Neural cell (in vitro differentiated cells): Measurements from ENCODE around the gene KRT40. TPM values are rescaled to one million over a fixed set of nuclear protein-coding genes. Genes with fewer than 3 reads are reported as not detected.

ENCODE experiments used
- H2AFZ ChIP-seq: fragments of 200-600, 300-800 bp; sonication (generic), shearing (Covaris generic); 2 replicates; pipeline ENCODE4 v1.6.0; 2014; ENCODE audit warnings: low read depth, mild to moderate bottlenecking, antibody characterized with exemption, low read length, moderate library complexity
- H3F3A ChIP-seq: fragments of 200-600 bp; shearing (Covaris generic); 2 replicates; pipeline ENCODE4 v1.6.1; 2016; ENCODE audit warnings: mild to moderate bottlenecking, moderate library complexity, mixed read lengths, antibody characterized with exemption, low read length; ENCODE audit not compliant: insufficient read depth, poor library complexity, severe bottlenecking
- H3K27ac ChIP-seq: fragments of 200-600, 300-800 bp; sonication (generic), shearing (Covaris generic); 2 replicates; pipeline ENCODE4 v1.5.1; 2014; ENCODE audit warnings: mild to moderate bottlenecking, low read length, moderate library complexity
- H3K27me3 ChIP-seq: fragments of 300-800, 200-600 bp; sonication (generic), shearing (Covaris generic); 2 replicates; pipeline ENCODE4 v1.6.0; 2014; ENCODE audit warnings: mild to moderate bottlenecking, low read depth, low read length, moderate library complexity; ENCODE audit not compliant: insufficient read depth
- H3K36me3 ChIP-seq: fragments of 300-800, 200-600 bp; sonication (generic), shearing (Covaris generic); 2 replicates; pipeline ENCODE4 v1.5.1; 2014; ENCODE audit warnings: mild to moderate bottlenecking, antibody characterized with exemption, low read length, moderate library complexity; ENCODE audit not compliant: insufficient read depth
- H3K4me2 ChIP-seq: fragments of 300-800, 200-600 bp; sonication (generic), shearing (Covaris generic); 2 replicates; pipeline ENCODE4 v1.6.0; 2014; ENCODE audit warnings: mild to moderate bottlenecking, low read length
- H3K4me3 ChIP-seq: fragments of 300-800, 200-600 bp; sonication (generic), shearing (Covaris generic); 2 replicates; pipeline ENCODE4 v1.5.1; 2014; ENCODE audit warnings: mild to moderate bottlenecking, low read length, moderate library complexity
- H3K79me2 ChIP-seq: fragments of 200-600 bp; shearing (Covaris generic); replicated peaks from 2 replicates; pipeline ENCODE4 v1.6.0; 2014; ENCODE audit warnings: mild to moderate bottlenecking, low read length, moderate library complexity; ENCODE audit not compliant: insufficient read depth
- H3K9ac ChIP-seq: fragments of 300-800, 200-600 bp; sonication (generic), shearing (Covaris generic); 2 replicates; pipeline ENCODE4 v1.6.1; 2016; ENCODE audit warnings: mild to moderate bottlenecking, low read length, mixed read lengths
- H3K9me2 ChIP-seq: fragments of 200-600 bp; shearing (Covaris generic); 2 replicates; pipeline ENCODE4 v1.6.1; 2016; ENCODE audit warnings: mild to moderate bottlenecking, low read length, mixed read lengths; ENCODE audit not compliant: insufficient read depth
- H3K9me3 ChIP-seq: fragments of 200-600, 300-800 bp; sonication (generic), shearing (Covaris generic); 2 replicates; pipeline ENCODE4 v1.6.1; 2016; ENCODE audit warnings: mild to moderate bottlenecking, mixed run types, low read length, moderate library complexity, mixed read lengths
- H4K20me1 ChIP-seq: fragments of 200-600 bp; shearing (Covaris generic); 2 replicates; pipeline ENCODE4 v1.6.1; 2016; ENCODE audit warnings: mild to moderate bottlenecking, mixed run types; ENCODE audit not compliant: insufficient read depth
- EP300 ChIP-seq: fragments of 450-650 bp; conservative IDR thresholded peaks from 2 replicates; pipeline ENCODE4 v1.6.1; 2014; ENCODE audit warnings: antibody characterized with exemption, mild to moderate bottlenecking, moderate library complexity; ENCODE audit not compliant: poor library complexity, severe bottlenecking
- EZH2 ChIP-seq: fragments of 200-600, 300-800 bp; shearing (Covaris generic), sonication (generic); IDR thresholded peaks from 2 replicates; pipeline ENCODE4 v1.6.1; 2014; ENCODE audit warnings: antibody characterized with exemption, low read length, borderline replicate concordance, mild to moderate bottlenecking; ENCODE audit not compliant: insufficient read depth, poor library complexity, severe bottlenecking
- POLR2AphosphoS5 ChIP-seq: IDR thresholded peaks from 2 replicates; pipeline ENCODE4 v1.6.1; 2012
- REST ChIP-seq: IDR thresholded peaks from 2 replicates; pipeline ENCODE4 v1.6.1; 2012; ENCODE audit warnings: borderline replicate concordance
- SMC3 ChIP-seq: fragments of 450-650 bp; conservative IDR thresholded peaks from 2 replicates; pipeline ENCODE4 v1.6.1; 2014; ENCODE audit warnings: antibody characterized with exemption, mild to moderate bottlenecking, moderate library complexity; ENCODE audit not compliant: poor library complexity
- TAF1 ChIP-seq: IDR thresholded peaks from 2 replicates; pipeline ENCODE4 v1.6.1; 2012; ENCODE audit warnings: low read depth
- polyA plus RNA-seq: library from polyadenylated mRNA; depleted of rRNA; stranded (reverse); fragments of >200 nt; gene quantifications from 2 replicates; pipeline ENCODE4 v1.2.3, GENCODE V29; 2014
- TF ChIP-seq, protein P1 (sequence below): fragments of 450-650 bp; IDR thresholded peaks from 2 replicates; pipeline ENCODE4 v1.5.1; 2014; ENCODE audit warnings: antibody characterized with exemption, mild to moderate bottlenecking, moderate library complexity; ENCODE audit not compliant: poor library complexity, severe bottlenecking

KRT40 gene
- polyA plus RNA-seq, 1 donor from 2014 or later, result not detected

- Histone ChIP-seq H3K4me2 (no peak overlapping the region), H2AFZ (no peak overlapping the region), H4K20me1 (no peaks in the 10 kb centered on the region), H3K4me3 (no peak overlapping the region), H3F3A (no peaks in the 10 kb centered on the region), H3K79me2 (no peaks in the 10 kb centered on the region), H3K9me2 (no peaks in the 10 kb centered on the region), H3K9me3 (no peaks in the 10 kb centered on the region), H3K9ac (no peak overlapping the region), H3K27me3 (no peaks in the 10 kb centered on the region), H3K27ac (no peak overlapping the region), H3K36me3 (no peaks in the 10 kb centered on the region)
- no peak for TF ChIP-seq EZH2
- TF ChIP-seq EP300, result no peak
- no peak for TF ChIP-seq SMC3
- TF ChIP-seq REST, result no peak
- TF ChIP-seq, protein P1, sequence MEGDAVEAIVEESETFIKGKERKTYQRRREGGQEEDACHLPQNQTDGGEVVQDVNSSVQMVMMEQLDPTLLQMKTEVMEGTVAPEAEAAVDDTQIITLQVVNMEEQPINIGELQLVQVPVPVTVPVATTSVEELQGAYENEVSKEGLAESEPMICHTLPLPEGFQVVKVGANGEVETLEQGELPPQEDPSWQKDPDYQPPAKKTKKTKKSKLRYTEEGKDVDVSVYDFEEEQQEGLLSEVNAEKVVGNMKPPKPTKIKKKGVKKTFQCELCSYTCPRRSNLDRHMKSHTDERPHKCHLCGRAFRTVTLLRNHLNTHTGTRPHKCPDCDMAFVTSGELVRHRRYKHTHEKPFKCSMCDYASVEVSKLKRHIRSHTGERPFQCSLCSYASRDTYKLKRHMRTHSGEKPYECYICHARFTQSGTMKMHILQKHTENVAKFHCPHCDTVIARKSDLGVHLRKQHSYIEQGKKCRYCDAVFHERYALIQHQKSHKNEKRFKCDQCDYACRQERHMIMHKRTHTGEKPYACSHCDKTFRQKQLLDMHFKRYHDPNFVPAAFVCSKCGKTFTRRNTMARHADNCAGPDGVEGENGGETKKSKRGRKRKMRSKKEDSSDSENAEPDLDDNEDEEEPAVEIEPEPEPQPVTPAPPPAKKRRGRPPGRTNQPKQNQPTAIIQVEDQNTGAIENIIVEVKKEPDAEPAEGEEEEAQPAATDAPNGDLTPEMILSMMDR, result no peak
- TF ChIP-seq POLR2AphosphoS5, result no peak
- TF ChIP-seq TAF1, result no peak
Observed at GRCh38 chr17:40953881-40954280, 30.2 kb downstream of the KRT40 start.

- Histone ChIP-seq H4K20me1 (no peaks in the 10 kb centered on the region), H3K9ac (no peak overlapping the region), H3K9me3 (no peaks in the 10 kb centered on the region), H3K36me3 (no peaks in the 10 kb centered on the region), H3K27me3 (no peaks in the 10 kb centered on the region), H3K79me2 (no peaks in the 10 kb centered on the region), H3K4me3 (no peak overlapping the region), H3K27ac (no peak overlapping the region), H3K4me2 (no peak overlapping the region), H3K9me2 (no peaks in the 10 kb centered on the region), H3F3A (no peaks in the 10 kb centered on the region), H2AFZ (no peak overlapping the region)
- no peak for TF ChIP-seq POLR2AphosphoS5
- no peak for TF ChIP-seq REST
- TF ChIP-seq, protein P1, result no peak
- TF ChIP-seq EP300, result no peak
Observed at GRCh38 chr17:40952661-40953060, 31.5 kb downstream of the KRT40 start.
